Measurements from ENCODE around the gene UNC13C.

UNC13C gene

GRCh38 chr15:54208786-54209185 is 230.5 kb downstream of the UNC13C start:
- DNase-seq (ENCODE audit: low read depth): no peak
- H3K4me3 ChIP-seq (ENCODE audit: low read length): no peak overlapping the region
- no peak for TF ChIP-seq CTCF (conservative IDR thresholded peaks at IDR 0.05; ENCODE audit: low read length)

GRCh38 chr15:54212635-54213034 is 234.4 kb downstream of the UNC13C start:
- no peak for TF ChIP-seq CTCF (conservative IDR thresholded peaks at IDR 0.05; ENCODE audit: low read length)
- no peak for DNase-seq (ENCODE audit: low read depth)
- no peak overlapping the region for H3K4me3 ChIP-seq (ENCODE audit: low read length)

GRCh38 chr15:54226455-54226854 is 248.2 kb downstream of the UNC13C start:
- DNase-seq (ENCODE audit: low read depth): no peak
- H3K4me3 ChIP-seq (ENCODE audit: low read length): no peak overlapping the region
- TF ChIP-seq CTCF (conservative IDR thresholded peaks at IDR 0.05; ENCODE audit: low read length): no peak

GRCh38 chr15:54227569-54227968 is 249.3 kb downstream of the UNC13C start:
- no peak for DNase-seq (ENCODE audit: low read depth)
- no peak overlapping the region for H3K4me3 ChIP-seq (ENCODE audit: low read length)
- TF ChIP-seq CTCF (conservative IDR thresholded peaks at IDR 0.05; ENCODE audit: low read length): no peak

- no peak for DNase-seq (ENCODE audit: low read depth)
- H3K4me3 ChIP-seq (ENCODE audit: low read length): no peak overlapping the region
- TF ChIP-seq CTCF (conservative IDR thresholded peaks at IDR 0.05; ENCODE audit: low read length): no peak
Observed at GRCh38 chr15:54250326-54250725, 272.1 kb downstream of the UNC13C start.

GRCh38 chr15:54256190-54256589 is 277.9 kb downstream of the UNC13C start:
- no peak overlapping the region for H3K4me3 ChIP-seq (ENCODE audit: low read length)
- no peak for TF ChIP-seq CTCF (conservative IDR thresholded peaks at IDR 0.05; ENCODE audit: low read length)
- DNase-seq (ENCODE audit: low read depth): no peak

- no peak for DNase-seq (ENCODE audit: low read depth)
- no peak for TF ChIP-seq CTCF (conservative IDR thresholded peaks at IDR 0.05; ENCODE audit: low read length)
- no peak overlapping the region for H3K4me3 ChIP-seq (ENCODE audit: low read length)
Observed at GRCh38 chr15:54273928-54274327, 295.7 kb downstream of the UNC13C start.
